Subcutaneous adipose tissue (tissue), 4 donors: ENCODE results near the gene OSBPL7. TPM values are rescaled to one million over a fixed set of nuclear protein-coding genes. Genes with fewer than 3 reads are reported as not detected.

Source experiments
- CTCF ChIP-seq: fragments of 450-650 bp; IDR thresholded peaks from one replicate; pipeline ENCODE4 v1.5.1; 2016; ENCODE audit warnings: low read depth, mild to moderate bottlenecking, control low read depth, antibody characterized with exemption, moderate library complexity
- total RNA-seq, 4 donors: library from RNA; depleted of rRNA; stranded (reverse); fragments of >200 nt; gene quantifications; one replicate each; pipeline ENCODE4 v1.1.0, GENCODE V29; 2016

Gene OSBPL7
- total RNA-seq = 1 to 10 TPM; 2.2 to 4.1 (median 2.5) TPM

- no peak for TF ChIP-seq CTCF
Measured at GRCh38 chr17:47821424-47822391, at the start of gene OSBPL7. OSBPL7 (minus strand) TSS chr17:47821794; CDS start chr17:47820278, 1,516 bp downstream.

DNA sequence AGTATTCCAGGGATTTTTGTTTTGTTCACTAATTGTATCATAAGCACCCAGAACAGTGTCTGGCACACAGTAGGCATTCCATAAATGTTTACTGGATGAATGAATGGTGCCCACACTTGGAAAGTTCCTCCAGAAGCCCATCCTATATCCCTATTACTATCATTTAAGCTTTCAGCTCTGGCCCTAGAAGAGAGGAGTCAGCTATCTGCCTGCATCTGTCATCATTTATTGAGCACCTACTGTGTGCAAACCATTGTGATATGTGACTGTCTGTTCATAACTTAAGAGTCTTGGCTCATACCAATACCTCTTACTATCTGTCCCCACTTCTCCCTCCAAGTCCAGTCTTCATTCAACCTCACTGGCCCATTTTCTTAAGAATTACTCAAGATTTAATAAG is 49.5 kb upstream of the OSBPL7 start:
- TF ChIP-seq CTCF = no peak

DNA sequence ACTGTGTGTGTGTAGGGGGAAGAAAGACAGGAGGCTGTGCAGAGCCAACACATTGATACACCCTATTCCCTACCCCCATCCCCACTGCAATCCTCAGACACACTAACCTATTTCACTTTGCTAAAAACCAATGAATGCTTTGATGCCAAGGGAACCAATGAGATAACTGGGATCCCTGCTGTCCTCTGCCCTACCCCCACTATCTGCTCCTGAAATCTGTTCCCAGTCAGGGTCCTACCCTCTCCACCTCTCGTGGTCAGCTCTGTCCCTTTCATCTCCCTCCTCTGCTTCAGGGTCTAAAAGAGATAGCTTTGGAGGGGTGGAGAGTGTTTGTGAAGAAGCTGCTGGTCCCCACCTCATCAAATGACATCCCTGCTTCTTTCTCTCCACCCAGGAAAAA is 48.5 kb upstream of the OSBPL7 start:
- TF ChIP-seq CTCF = no peak

DNA sequence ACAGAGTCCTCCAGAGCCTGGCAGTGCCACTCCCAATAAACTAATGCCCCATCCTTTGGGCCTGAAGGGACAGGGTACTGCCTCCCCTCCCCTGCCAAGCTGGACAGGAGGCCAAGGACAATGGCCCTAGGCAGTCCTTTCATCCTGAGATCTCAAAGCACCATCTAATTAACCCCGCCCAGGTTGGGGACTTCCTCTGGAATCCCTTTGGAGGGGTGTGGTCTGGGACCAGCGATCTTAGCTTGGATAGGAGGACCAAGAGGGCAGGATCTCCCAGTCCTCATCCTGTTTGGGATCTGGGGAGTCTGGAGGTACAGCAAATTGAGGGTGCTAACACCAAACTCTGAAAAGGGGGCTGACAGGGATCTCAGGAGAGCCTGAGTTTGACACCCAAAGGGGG is 47.5 kb upstream of the OSBPL7 start:
- no peak for TF ChIP-seq CTCF

- no peak for TF ChIP-seq CTCF
Measured at GRCh38 chr17:47867813-47868533, 46.4 kb upstream of the OSBPL7 start.

DNA sequence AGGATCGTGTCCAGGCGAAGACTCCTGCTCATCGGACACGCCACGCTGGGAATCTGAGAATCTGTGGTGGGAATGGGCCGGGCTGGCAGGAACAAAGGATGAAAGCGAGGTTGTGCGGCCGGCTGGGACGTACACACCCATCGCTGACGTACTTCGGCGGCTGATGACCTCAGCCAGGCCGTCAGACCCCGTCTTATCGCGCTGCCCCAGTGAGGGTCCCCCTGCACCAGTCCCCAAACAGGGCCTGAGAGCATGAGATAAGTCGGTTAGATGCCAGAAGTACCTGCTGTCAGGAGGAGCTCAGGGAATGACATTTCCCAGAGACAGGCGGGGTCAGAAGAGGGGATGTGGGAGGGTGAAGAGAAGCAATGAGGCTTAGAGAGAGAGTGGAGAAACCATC is 45.3 kb upstream of the OSBPL7 start:
- no peak for TF ChIP-seq CTCF

DNA sequence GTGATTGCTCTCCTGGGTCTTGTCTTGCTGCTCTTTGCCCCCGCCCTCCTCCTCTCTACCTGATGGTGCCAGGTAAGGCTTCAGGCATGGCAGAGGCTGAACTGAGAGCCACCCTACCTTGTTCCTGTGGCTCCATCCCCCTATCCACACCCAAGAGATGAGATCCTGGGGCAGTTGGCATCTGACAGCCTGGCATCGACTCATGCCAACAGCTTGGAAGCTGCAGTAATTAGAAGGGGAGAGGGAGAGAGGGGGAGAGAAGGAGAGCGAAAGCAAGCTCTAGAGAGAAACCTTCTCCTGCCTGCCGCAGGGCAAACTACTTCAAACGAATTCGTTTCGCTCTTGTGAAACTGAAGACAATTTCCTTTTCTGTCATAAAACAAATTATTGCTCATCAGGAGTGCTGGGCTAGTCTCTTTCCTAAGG is 43.2 kb upstream of the OSBPL7 start:
- TF ChIP-seq CTCF = no peak
